SU-DHL-6 (cell line): ENCODE measurements around the gene SMIM5.

Experiments used
- H2AFZ ChIP-seq: fragments of 200-600 bp; sonication (generic); 2 replicates; pipeline ENCODE4 v1.6.1; 2014; ENCODE audit warnings: low read depth, mild to moderate bottlenecking, moderate library complexity, mixed read lengths, antibody characterized with exemption, low read length; ENCODE audit not compliant: severe bottlenecking
- H3F3A ChIP-seq: fragments of 200-600 bp; shearing (Covaris generic); 2 replicates; pipeline ENCODE4 v1.6.0; 2016; ENCODE audit warnings: antibody characterized with exemption, mild to moderate bottlenecking; ENCODE audit not compliant: insufficient read depth
- H3K27ac ChIP-seq: fragments of 200-600 bp; sonication (generic); 2 replicates; pipeline ENCODE4 v1.5.1; 2016; ENCODE audit warnings: low read depth, mild to moderate bottlenecking, low read length, moderate library complexity, mixed read lengths
- H3K27me3 ChIP-seq: fragments of 200-600 bp; sonication (generic), shearing (Covaris generic); 2 replicates; pipeline ENCODE4 v1.6.0; 2014; ENCODE audit warnings: mild to moderate bottlenecking, low read length
- H3K36me3 ChIP-seq: fragments of 200-600 bp; sonication (generic); 2 replicates; pipeline ENCODE4 v1.6.1; 2014; ENCODE audit warnings: mild to moderate bottlenecking, low read length, mixed read lengths
- H3K4me2 ChIP-seq: fragments of 300-600, 200-600 bp; shearing (Covaris generic), sonication (generic); 2 replicates; pipeline ENCODE4 v1.6.0; 2014; ENCODE audit warnings: low read length, low read depth, mild to moderate bottlenecking; ENCODE audit not compliant: poor library complexity, severe bottlenecking
- H3K4me3 ChIP-seq: fragments of 200-600 bp; sonication (generic); 2 replicates; pipeline ENCODE4 v1.5.1; 2014; ENCODE audit warnings: antibody characterized with exemption, low read length, mild to moderate bottlenecking, mixed read lengths; ENCODE audit not compliant: insufficient read depth, poor library complexity, severe bottlenecking
- H3K79me2 ChIP-seq: fragments of 200-600 bp; sonication (generic); 2 replicates; pipeline ENCODE4 v1.6.1; 2014; ENCODE audit warnings: mild to moderate bottlenecking, low read length, moderate library complexity; ENCODE audit not compliant: insufficient read depth
- H3K9ac ChIP-seq: fragments of 200-600 bp; sonication (generic); 2 replicates; pipeline ENCODE4 v1.7.0; 2014; ENCODE audit warnings: mild to moderate bottlenecking, low read length
- H3K9me2 ChIP-seq: fragments of 200-600 bp; sonication (generic); replicated peaks from 2 replicates; pipeline ENCODE4 v1.6.1; 2014; ENCODE audit warnings: low read length; ENCODE audit not compliant: insufficient read depth
- H3K9me3 ChIP-seq: fragments of 200-600 bp; sonication (generic); 2 replicates; pipeline ENCODE4 v1.6.1; 2014; ENCODE audit warnings: low read length, mixed read lengths; ENCODE audit not compliant: insufficient read depth
- H4K20me1 ChIP-seq: fragments of 200-600 bp; sonication (generic); 2 replicates; pipeline ENCODE4 v1.6.1; 2014; ENCODE audit warnings: low read depth, mild to moderate bottlenecking, antibody characterized with exemption, low read length, moderate library complexity, mixed read lengths
- CTCF ChIP-seq: fragments of 200-600 bp; sonication (generic); IDR thresholded peaks from one replicate; pipeline ENCODE4 v1.5.1; 2017; ENCODE audit warnings: antibody characterized with exemption, mild to moderate bottlenecking, low read length, moderate library complexity; ENCODE audit not compliant: insufficient read depth, poor library complexity, severe bottlenecking
- EZH2phosphoT487 ChIP-seq: fragments of 200-600 bp; sonication (generic), shearing (Covaris generic); conservative IDR thresholded peaks from 2 replicates; pipeline ENCODE4 v1.6.1; 2018; ENCODE audit warnings: mild to moderate bottlenecking, antibody characterized with exemption, low read length, moderate library complexity, mixed read lengths

The SMIM5 gene

GRCh38 chr17:75614006-75614405 lies 19.2 kb upstream of the SMIM5 start:
- Histone ChIP-seq H3K27ac (no peak overlapping the region), H3K9me3 (no peaks in the 10 kb centered on the region), H4K20me1 (no peaks in the 10 kb centered on the region), H3K79me2 (no peaks in the 10 kb centered on the region), H3K4me2 (no peak overlapping the region), H3K4me3 (no peak overlapping the region), H3F3A (no peaks in the 10 kb centered on the region), H2AFZ (no peak overlapping the region), H3K36me3 (no peaks in the 10 kb centered on the region), H3K27me3 (no peaks in the 10 kb centered on the region), H3K9me2 (no peaks in the 10 kb centered on the region), H3K9ac (no peak overlapping the region)
- TF ChIP-seq EZH2phosphoT487 (no peak), CTCF (no peak)

GRCh38 chr17:75614556-75615270 lies 18.5 kb upstream of the SMIM5 start:
- no peaks in the 10 kb centered on the region for H3K9me3 ChIP-seq
- no peak overlapping the region for H3K4me3 ChIP-seq
- no peaks in the 10 kb centered on the region for H3K27me3 ChIP-seq
- no peaks in the 10 kb centered on the region for H3F3A ChIP-seq
- no peak overlapping the region for H3K4me2 ChIP-seq
- no peak for TF ChIP-seq EZH2phosphoT487
- TF ChIP-seq CTCF: no peak
- no peaks in the 10 kb centered on the region for H4K20me1 ChIP-seq
- no peaks in the 10 kb centered on the region for H3K9me2 ChIP-seq
- H2AFZ ChIP-seq: no peak overlapping the region
- no peak overlapping the region for H3K27ac ChIP-seq
- H3K79me2 ChIP-seq: no peaks in the 10 kb centered on the region
- H3K36me3 ChIP-seq: no peaks in the 10 kb centered on the region
- no peak overlapping the region for H3K9ac ChIP-seq

- no peak overlapping the region for H3K4me2 ChIP-seq
- TF ChIP-seq CTCF (no peak), EZH2phosphoT487 (no peak)
- no peaks in the 10 kb centered on the region for H3K36me3 ChIP-seq
- no peaks in the 10 kb centered on the region for H3K9me2 ChIP-seq
- H3K9me3 ChIP-seq: no peaks in the 10 kb centered on the region
- H3K27ac ChIP-seq: no peak overlapping the region
- H3F3A ChIP-seq: no peaks in the 10 kb centered on the region
- no peak overlapping the region for H3K9ac ChIP-seq
- no peaks in the 10 kb centered on the region for H3K79me2 ChIP-seq
- no peak overlapping the region for H2AFZ ChIP-seq
- H4K20me1 ChIP-seq: no peaks in the 10 kb centered on the region
- no peaks in the 10 kb centered on the region for H3K27me3 ChIP-seq
- no peak overlapping the region for H3K4me3 ChIP-seq
Measured at GRCh38 chr17:75615301-75615700, 17.9 kb upstream of the SMIM5 start.
